ENCODE data around the gene CST3.
A peak's percentile ranks its signal among the peaks of the same experiment; 100 is the strongest.
"Not testable (repeated sequence)": the region's sequence is repeated elsewhere in the genome, so short reads cannot be mapped to it uniquely, and the experiment has no call there.

CST3 gene

DNA sequence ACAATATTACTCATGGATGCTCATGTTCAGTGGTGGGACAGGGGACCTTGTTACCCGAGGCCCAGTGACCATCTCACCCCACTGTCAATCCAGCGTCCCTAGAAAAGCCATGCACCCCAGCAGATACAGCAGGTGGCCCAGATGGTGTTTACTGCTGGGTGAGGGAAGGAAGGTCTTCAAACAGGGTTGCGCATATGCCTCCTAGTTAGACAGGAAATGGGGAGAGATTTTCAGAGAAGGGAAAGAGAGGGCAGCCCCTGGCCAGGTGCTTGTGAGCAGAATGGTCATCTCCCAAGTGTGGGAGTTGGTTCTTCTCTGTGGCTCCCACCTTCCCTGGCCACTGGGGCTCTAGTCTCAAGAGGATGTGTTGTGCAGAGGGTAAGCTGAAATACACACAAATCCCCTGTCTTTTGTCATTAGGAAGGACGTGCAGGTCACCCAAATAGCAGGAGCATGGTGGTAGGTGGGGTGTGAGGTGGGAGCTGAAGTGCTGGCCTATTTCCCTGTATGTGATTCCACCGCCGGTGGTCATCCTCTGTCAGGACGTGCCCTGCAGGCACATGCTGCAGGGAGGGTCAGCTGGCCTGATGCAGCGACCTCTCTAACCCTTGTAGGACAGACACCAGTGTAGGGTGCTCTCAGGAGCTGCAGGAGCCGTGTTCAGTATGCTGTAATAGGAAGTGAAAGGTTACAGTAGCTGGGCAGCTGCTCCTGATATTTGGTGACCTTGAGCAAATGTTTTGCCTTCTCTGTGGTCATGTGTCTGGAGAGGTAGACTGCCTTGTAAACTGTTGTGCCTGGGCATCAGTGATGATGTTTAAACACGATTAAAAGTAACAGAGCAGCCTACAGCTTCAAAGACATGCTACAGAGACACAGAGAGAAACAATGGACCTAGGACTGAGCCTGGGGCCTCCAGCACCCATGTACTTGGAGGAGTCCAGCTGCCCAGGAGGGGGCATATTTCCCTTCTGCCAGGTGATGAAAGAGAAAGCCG is 3.2 kb upstream of the CST3 start:
- no peak for DNase-seq

DNA sequence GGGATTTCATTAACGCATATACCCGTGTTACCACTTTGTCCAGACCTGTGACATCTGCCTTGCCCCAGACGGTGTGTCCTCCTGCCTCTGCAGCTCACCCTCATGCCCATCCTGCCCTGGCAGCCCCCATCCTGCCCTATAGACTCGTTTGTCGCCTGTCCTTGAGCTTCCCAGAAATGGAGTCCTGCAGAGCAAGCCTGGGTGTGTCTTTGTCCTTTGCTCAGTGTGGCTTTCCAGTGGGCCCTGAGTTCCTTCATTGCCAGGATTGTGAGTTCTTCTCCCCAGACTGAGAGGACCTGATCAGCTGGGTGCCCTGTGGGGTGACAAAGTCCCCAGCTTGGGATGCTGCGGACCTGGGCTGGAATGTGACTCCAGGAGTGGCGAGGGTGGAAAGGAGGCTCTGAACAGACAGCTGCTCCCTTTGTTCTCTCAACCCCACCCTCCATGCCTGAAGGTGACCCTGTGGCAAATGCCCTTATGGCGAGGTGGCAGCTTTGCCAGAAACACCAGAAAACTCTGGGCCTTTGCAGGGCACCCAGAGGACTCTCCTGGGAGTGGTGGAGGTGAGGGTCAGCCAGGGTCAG is 2.4 kb upstream of the CST3 start:
- no peak for DNase-seq

DNA sequence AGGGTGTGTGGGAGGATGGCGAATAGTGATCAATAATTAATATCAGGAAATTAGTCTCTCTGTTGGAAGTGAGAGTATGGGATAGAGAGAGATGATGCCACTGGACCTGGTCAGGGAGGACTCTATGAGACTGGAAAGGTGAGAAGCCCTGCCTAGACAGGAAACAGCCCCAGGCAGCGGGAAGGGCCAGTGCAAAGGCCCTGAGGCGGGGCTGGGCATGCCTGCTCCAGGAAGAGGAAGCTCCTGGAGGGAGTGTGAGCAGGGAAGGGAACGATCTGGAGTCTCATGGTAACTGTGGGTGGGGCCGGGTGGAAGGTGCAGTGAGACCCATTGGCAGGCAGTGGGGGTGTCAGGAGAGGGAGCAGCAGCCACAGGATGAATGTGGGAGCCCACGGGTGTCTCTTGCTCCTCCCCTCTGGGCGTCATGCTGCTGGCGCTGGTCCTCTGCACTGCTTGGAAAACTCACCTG is 1.8 kb upstream of the CST3 start:
- DNase-seq, result no peak

DNA sequence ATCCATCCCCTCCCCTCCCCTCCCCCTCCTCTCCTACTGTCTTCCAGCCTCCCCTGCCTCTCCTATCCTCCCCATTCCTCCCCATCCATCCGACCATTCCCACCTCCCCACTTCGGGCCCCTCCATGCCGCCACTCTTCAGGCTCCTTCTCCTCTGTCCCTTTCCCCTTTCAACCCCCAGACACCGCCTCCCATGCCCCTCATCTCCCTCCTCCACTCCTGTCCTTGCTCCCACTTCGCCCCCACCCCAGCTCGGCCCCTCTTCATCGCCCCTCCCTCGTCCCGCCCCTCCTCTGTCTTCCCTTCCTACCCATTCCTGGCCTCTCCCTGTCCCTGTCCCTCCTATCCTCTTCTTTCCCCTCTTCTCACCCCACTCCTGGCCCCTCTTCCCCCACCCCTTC is 554 bp upstream of the CST3 start:
- DNase-seq, result no peak

DNA sequence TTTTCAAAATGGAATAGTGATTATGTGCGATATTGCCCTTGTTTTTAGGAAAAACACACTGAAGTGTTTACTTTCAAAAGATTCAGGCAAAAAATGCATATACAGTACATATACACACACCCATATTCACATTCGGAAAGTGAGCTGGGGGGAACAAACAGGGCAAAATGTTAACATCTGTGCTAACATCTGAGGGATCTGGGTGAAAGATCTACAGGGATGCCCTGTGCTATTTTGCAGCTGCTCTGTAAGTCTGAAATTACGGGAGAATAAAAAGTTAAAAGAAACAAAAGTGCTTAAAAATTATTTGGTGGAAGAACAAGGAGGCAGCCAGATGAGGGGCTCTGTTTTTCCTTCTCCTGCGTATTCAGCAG is 860 bp downstream of the CST3 start:
- DNase-seq, result no peak

DNA sequence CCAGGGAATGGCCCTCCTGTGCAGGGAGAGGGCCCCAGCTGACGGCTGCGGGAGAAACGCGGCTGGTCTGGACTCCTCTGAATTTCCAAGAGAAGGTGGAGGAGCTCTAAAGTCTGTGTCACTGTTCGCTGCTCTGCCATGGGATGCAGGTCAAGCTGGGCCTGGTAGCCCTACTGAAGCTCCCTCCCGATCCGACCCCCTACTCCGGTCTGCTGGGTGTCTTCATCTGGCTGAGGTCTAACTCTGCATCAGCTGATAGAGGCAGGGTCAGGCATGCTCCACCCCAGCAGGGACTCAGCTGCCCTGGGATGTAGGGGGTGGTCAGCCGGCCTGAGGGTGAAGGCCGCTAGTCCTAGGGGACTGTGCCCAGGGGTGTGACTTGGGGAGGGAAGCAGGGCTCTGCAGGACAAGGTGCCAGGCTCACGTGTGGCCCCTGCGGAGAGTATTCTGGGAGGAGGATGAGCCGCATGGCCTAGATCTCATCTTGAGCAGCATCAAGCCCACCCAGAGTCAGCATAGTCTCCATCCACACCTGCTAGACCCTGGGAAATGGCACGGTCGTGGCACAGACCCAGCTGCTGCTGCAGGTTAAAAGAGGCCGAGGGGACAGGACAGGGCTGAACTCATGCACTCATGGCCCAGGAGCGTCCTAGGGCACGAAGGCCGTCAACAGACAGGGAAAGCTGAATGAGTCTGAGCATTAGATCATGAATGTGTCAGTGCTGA is 1.4 kb downstream of the CST3 start:
- no peak for DNase-seq

DNA sequence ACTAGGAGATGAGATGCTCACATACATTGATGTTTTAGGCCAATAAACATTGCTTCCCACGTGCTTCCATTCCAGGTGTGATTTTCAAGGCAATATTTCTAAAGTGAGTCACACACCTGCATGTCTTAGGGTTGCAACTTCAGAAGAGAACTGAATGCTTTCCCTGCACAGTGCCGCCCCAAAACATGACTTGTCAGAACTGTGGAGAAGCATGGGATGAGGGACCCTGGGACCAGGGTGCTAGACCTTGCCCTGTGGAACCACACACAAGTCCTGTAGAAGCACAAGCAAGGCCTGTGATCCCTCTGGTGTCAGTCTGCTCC is 2.0 kb downstream of the CST3 start:
- DNase-seq, result not testable (repeated sequence)

DNA sequence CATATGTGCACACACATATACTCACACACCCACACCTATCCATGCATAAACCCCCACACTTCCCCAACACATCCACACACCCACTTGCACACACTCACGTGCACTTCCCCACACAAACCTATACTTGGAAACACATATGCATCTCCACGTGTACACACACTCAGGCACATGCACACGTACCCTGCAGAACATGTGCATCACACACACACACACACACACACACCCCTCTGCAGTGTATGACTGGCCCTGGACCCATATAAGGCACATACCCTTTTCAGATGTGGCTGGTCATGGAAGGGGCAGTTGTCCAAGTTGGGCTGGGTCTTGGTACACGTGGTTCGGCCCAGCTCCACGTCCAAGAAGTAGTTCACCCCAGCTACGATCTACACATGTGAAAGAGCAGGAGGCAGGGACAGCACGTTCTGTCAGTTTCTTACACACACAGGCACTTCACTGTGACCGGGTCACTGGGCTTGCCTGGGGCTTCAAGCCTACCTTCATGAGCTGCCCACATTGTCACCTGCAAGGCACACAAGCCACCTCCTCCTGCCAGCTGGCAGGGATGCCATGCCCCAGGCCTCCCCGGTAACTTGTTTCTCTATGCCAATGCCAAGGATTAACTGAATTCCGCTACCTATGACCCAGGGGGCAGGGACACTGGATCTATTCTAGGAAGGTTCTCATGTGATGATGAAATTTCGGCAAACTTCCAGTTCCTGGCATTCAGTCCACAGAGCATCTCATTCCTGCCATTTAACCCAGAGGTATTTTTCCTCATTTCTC is 2.6 kb downstream of the CST3 start:
- no peak for DNase-seq

DNA sequence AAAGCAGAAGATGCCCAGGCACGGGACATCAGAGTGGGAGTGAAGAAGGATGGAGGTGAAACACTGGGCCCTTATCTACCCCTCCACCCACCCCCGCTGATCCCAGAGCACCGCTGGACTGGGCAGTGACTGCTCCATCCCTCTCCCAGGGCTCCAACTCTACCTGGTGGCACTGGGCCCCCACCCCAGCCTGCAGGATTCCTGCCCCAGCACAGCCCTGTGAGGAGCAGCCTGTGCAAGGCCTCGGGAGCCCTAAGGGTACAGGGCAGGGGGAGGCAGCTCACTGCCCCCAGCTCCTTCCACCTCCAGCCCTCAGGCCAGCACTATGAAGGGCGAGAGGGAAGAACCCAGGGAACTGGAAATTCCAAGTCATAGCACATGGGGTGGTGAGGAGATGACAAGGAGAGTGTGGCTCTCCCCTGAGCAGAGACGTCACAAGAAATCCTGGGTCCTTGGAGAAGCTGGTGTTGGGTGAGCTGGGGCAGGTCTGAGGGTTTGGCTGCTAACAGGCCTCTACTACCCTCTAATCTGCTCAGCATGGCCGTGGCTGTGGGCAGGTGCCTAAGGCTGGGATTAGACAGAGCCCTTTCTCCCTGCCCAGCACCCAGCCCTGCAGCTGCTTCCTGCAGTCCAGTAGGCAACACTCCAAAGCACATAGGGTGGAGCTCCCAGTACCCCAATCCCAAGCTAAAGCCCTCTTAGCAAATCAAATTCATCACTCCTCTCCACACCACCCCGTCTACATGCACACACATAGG is 3.5 kb downstream of the CST3 start:
- no peak for DNase-seq

DNA sequence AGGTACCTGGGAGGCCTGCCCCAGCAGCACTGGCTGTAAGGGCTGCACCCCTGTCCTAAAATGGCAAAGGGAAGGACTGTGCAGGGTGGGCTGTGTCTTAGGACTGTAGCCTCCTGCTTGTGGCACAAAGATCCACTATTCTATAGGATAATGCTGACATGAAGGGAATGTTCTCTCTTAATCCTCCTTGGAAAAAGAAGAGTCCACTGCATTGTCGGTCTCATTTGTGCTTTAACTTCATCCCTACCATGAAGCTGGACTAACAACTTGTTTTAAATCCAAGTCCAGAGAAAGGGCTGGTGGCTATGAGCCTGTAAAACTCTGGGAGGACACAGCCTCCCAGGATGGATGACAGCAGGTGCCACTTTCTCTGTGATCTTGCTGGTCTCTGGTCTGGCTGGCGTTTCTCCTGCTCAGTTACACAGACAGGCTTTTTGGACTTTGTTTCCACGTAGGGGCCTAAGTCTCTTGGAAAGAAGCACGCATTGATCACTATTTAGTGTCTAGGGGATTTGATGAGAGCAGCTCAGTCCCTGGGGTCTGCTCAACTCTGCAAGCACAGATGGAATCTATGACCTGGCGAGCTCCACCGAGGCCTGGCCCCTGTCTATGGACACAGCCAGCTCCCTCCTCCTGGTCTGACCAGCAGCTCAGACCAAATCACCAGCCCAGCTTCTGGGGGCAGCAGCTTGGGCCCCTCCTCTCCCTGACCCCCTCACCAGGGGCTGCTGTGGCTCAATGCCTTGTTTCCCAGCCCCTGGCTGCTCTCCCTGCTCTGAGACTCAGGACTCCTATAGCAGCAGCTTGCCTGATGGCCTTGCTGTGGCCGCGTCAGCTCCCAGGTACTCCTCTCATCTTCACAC is 4.8 kb downstream of the CST3 start:
- DNase-seq, result no peak

DNA sequence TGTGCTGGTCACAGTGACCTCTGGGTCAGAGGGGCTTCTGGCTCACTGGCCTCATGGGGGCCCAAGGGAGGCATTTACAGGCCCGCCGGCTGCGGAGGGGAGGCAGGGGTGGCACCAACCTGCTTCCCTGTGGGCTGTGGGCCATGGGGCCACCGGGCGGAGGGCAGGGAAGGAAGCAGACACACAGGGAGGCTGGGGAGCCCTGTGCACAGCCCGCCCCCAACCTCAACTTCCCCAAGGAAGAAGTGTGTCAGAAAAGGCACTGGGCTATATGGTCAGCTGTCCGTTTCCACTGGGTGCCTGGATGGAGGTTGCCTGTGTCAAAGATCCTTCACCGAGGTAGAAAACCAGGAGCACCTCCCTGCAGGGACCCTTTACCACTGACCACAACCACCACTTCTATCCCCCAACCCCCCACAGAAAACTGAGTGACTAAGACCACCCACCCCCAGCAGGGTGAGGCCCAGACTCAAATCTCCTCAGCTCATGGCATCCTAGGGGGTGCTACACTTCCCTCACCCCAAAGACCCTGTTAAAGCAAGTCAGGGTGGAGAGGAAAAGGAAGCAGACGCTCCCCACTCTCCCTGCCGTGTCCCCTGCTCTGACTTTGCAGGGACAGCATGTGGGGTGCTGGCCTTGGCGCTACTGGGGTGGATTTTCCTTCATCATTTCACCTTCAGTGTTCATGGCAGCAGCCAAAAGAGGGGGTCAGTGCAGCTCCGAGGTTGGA is 5.6 kb downstream of the CST3 start:
- no peak for DNase-seq

DNA sequence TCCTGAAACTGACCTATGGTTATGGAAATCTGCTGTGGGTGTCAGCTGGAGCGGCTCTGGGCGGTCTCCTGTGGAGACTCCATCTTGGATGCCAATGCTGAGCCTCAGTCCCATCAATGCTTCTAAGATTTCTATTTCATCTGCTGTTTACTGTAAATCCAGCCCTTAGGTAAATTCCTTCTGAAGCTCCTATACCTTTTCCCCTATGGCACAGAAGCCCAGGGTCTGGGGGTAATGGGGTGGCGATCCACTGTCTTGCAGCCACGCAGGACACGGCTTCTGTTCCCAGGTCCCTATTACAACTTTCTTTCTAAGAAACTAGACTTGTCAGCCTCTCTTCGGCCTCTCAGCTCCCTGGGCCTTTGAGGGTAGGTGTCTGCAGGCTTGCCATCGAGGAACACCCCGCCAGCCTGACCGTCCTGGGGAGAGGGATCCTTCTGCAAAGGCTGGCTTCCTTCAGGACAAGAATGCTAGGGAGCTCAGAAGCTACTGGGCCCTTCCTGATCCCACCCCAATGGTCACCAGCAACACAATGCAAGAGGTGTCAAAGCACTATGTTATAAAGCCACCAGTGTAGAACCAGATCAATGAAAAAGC is 6.4 kb downstream of the CST3 start:
- DNase-seq, result no peak

DNA sequence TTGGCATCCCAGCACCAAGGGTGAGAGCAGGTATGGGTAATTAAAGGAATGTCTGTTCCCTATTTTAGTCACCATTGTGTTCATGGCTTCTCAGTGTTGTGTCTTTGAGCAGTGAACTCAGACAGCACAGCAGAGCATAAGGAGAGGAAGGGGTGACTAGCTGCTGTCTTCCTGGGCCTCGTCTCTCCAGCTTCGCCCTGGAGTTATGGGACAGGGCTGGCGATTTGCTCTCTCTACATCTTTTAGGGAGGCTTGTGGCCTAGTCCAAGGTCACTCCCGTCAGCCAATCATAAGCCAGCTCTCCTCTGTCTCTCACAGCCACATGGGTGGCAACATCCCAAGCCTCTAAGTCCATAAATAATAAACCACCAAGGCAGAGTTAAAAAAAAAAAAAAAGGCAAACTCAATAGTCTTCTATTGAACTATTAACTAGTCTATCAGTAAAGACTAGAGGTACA is 7.3 kb downstream of the CST3 start:
- no peak for DNase-seq

DNA sequence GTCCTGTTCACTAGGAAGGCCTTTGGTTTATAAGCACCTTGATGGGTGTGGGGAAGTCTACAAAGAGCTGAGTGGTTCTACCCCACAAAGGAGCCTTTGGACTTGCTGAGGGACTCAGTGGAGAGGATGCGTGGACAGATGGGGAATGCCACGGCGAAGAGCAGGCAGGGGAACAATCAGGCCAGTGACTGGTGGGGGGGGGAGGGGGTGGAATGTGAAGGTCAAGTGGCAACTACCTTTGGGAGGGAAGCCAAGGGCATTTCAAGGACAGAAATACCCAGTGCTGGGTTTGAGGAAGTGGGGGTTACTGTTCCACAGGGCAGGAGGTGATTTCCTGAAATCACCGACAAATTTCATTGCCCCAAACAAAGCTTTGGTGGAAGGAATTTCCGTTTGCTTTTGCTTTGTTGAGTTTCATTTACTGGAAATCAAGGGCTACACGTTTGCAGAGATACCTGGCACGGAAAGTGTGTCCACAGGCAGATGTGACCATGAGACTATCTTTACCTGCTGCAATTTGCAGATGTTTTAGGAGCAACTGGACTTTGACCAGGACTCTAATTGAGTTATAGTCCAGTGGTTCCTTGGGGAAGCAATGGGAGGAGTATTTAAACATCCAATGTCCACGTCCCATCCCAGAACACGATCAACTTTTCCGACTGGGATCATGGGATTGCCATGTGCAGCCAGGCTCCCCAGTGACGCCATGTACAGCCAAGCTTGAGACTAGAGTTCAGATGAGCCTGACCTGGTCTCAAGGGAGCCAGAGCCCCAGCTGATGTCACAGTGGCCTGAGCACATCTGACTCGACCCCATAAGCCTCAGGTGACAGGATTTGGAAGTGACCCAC is 8.0 kb downstream of the CST3 start:
- DNase-seq, result no peak

DNA sequence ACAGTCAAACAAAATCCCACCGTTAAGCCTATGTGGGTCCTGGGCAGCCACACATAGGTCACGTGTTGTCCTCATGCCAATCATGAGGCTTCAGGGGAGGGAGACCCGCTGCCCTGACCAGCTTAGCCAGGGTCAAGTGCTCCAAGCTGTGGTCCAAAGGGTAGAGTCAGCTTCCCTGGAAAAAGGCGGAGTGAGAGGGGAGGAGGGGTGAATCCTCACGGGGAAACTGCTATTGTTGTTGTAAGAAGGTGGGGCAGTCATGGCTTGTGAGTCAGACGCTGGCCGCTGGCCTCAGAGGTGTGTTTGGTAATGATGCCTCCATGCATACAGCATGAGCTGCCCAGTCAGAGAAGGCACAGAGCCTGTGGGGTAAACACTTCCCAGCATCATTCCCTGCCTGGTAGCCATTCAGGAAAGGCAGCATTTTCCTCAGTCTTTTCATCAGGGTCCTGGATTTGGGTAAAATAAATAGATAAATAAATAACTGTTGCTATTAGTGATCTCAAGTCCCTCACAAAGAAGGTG is 8.7 kb downstream of the CST3 start:
- no peak for DNase-seq

DNA sequence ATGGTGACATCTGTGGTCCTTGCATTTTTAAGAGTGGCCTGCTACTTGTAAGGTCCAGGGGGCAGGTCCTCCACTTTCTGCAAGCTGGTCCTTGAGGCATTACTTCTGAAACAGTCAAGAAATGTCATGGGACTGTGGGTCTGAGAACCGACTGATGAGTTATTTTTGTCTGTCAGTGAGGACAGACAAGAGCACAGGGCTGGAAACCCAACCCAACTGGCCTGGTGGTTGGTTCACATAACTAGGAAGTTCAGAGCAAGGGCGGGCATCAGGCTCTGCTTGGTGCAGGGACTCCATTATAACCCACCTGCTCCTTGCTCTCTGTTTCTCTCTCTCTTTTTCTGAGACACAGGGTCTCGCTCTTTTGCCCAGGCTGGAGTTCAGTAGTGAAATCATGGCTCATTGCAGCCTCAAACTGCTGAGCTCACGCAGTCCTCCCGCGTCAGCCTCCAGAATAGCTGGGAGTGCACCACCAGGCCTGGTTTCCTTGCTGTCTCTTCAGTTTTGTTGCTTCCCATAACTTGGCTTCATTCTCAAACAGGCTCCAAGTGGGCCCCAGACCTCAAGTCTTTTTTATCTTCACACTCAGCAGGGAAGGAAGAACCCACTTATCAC is 9.2 kb downstream of the CST3 start:
- DNase-seq, result no peak

DNA sequence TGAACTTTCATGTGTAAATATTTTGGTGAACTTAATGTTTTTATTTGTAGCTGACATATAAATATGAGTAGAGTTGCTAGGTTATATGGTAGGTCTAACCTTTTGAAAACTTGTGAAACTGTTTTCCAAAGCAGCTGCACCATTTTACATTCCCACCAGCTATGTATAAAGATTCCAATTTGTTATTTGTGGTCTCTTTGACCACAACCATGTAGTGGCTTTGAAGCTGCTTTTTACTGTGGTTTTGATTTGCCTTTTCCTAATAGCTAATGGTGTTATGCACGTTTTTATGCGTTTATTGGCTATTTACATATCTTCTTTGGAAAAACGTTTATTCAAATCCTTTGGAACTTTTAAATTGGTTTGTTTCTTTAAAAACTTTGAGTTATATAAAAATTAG is 10.3 kb downstream of the CST3 start:
- DNase-seq, result no peak

DNA sequence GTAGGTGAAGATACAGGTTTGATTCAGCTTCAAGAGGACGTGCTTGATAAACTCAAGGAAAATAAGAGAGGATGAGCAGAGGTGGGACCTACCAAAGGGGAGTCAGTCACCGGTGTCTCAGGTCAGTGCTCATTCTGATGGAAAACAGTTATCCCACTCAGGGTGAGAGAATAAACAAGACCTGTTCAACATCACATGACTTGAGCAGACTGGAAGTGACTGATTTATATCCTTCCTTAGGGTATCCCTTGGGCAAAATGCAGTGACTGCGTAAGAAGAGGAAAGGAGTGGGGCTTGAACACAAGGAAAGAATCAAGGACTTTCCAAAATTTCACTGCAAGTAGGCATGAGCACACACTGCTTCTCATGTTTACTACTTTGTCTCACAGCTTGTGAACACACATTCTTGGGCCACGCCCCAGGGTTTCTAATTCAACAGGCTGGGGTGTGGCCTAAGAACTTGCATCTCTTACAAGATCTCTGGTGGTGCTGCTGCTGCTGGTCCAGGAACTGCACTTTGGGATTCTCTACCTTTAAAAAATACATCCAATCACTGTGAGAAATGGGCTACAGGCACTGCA is 11.6 kb downstream of the CST3 start:
- peak; percentile 20 for DNase-seq
